Left lung (tissue), 10 donors: Measurements from ENCODE around the gene AOPEP. TPM values are rescaled to one million over a fixed set of nuclear protein-coding genes. Genes with fewer than 3 reads are reported as not detected.

ENCODE experiments used
- ATAC-seq: fragments of 200-7000 bp; cut with Tn5 transposase; one replicate; pipeline ENCODE4 v1.9.1; 2020; ENCODE audit warnings: moderate library complexity
- DNase-seq, 4 donors: peaks; one replicate each; pipeline ENCODE4 v3.0.0-alpha.2; 2013 to 2020
- H3K27ac ChIP-seq, 2 donors: fragments of 200-600 bp; sonication (generic) in 1 of 2; one replicate each; pipeline versions ENCODE4 v1.5.0 to v1.8.0; 2020 to 2021
- H3K27me3 ChIP-seq, 2 donors: fragments of 200-600 bp; sonication (generic) in 1 of 2; one replicate each; pipeline versions ENCODE4 v1.5.0 to v1.8.0; 2020 to 2021
- H3K36me3 ChIP-seq, 2 donors: fragments of 200-600 bp; sonication (generic) in 1 of 2; one replicate each; pipeline versions ENCODE4 v1.5.0 to v1.8.0; 2020 to 2021
- H3K4me1 ChIP-seq, 2 donors: fragments of 200-600 bp; one replicate each; pipeline ENCODE4 v1.8.0; 2021
- H3K4me3 ChIP-seq, 2 donors: fragments of 200-600 bp; sonication (generic) in 1 of 2; one replicate each; pipeline versions ENCODE4 v1.5.0 to v1.8.0; 2020 to 2021; ENCODE audit warnings: mild to moderate bottlenecking in 1 of 2
- H3K9me3 ChIP-seq, 2 donors: fragments of 200-600 bp; sonication (generic) in 1 of 2; one replicate each; pipeline versions ENCODE4 v1.5.0 to v1.8.0; 2020 to 2021
- intact Hi-C, 2 donors: fragments of 100-400 bp; cut with DNase I; formaldehyde crosslinking; loops; one replicate each; pipeline versions ENCODE4 v1.11.2 to v1.14.2; 2022
- polyA plus RNA-seq, 6 donors: library from polyadenylated mRNA; unstranded; fragments of 120-200 nt; gene quantifications; one replicate each; pipeline ENCODE4 v1.2.1, GENCODE V29; 2013; ENCODE audit not compliant: insufficient read length in 6 of 6
- total RNA-seq, 2 donors: library from RNA; stranded (reverse); fragmentation: NEBNext Ultra II Directional; extraction: Animal tissue kit (Norgen Biotek cat#: 25700); gene quantifications; one replicate each; pipeline ENCODE4 v1.2.1, GENCODE V29; 2021
- TF ChIP-seq, protein P1 (sequence below), 2 donors: fragments of 200-600 bp; sonication (generic) in 1 of 2; IDR thresholded peaks; one replicate each; pipeline versions ENCODE4 v1.5.0 to v1.8.0; 2021; ENCODE audit warnings: antibody characterized with exemption in 2 of 2
- donor health status: DM: no; HTN: yes; CAD: no.
- donor health status: DM: no; HTN: no; CAD: no.

The AOPEP gene
- total and polyA plus RNA-seq, 8 donors: 32.5 to 83.2 (median 39.9) TPM

DNA sequence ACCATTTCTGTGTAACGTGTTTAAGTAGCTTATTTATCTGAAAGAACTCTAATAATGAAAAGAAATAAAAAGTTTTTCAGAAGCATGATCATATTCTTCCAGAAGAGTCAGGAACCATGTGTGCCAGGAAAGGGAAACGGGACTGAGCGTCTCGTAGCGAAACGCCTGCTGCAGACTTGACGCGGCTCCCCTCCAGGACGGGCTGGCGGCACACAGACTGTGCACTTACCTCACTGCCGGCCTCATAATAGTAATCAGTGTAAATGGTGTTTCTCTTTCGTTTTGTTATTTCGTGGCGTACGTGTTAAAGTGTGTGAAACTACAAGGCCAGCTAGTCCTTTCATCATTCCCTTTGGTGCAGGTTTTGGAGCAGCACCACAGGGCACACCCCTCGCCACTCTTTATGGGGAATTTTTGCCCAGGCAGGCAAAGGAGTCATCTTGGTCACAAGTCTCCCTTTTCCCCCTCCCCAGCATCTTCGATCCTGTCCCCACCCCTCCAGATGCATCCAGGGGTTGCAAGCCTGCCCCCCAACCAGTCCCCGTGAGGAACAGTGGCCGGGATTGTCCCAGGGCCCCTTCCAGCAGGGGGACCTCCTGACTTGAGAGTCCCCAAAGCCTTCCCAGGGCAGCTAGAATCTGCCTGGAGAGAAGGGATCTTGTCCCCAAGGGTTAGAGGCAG lies 357.9 kb downstream of the AOPEP start:
- Histone ChIP-seq H3K4me1 (peaks cover 0 to 7% of the 10 kb centered on the region in 2 donors), H3K4me3 (no peak overlapping the region), H3K27me3 (no peaks in the 10 kb centered on the region), H3K9me3 (no peaks in the 10 kb centered on the region), H3K27ac (no peak overlapping the region), H3K36me3 (peaks cover 0 to 74% of the 10 kb centered on the region in 2 donors)
- DNase-seq: no peak
- ATAC-seq: no peak
- TF ChIP-seq, protein P1, sequence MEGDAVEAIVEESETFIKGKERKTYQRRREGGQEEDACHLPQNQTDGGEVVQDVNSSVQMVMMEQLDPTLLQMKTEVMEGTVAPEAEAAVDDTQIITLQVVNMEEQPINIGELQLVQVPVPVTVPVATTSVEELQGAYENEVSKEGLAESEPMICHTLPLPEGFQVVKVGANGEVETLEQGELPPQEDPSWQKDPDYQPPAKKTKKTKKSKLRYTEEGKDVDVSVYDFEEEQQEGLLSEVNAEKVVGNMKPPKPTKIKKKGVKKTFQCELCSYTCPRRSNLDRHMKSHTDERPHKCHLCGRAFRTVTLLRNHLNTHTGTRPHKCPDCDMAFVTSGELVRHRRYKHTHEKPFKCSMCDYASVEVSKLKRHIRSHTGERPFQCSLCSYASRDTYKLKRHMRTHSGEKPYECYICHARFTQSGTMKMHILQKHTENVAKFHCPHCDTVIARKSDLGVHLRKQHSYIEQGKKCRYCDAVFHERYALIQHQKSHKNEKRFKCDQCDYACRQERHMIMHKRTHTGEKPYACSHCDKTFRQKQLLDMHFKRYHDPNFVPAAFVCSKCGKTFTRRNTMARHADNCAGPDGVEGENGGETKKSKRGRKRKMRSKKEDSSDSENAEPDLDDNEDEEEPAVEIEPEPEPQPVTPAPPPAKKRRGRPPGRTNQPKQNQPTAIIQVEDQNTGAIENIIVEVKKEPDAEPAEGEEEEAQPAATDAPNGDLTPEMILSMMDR (IDR thresholded peaks at IDR 0.05): no peak
- intact Hi-C loops: no loop called here

DNA sequence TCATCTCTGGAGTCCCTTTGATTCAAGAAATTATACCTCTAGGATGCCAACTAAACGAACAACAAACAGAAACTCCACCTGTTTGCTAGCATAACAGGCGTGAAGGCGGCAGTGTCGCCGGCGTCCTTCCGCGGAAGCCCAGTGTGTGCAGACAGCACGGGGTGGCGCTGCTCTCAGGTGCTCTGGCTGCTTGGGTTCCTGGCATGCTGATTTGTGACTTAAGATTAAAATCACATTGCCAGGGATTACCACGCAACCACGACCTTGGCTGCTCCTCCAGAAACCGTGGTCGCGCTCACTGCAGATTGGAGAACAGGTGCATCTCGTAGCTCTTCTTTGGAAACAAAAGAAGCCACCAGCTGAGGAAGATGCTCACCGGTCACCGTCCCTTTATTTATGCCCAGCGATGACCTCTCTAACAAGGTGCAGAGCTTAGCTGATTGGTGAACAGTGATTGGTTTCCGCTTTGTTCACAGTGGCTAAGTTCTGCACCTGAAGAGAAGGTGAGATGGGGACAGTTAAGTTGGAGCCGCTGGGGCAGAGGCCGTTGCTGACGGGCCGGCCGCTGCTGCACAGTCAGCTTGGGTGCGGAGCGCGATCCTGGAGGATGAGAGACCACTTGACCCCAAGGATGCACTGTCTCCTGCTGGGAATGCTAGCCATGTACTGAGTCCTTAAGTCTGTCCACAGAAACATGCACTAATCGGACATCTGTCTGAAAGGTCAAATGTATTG lies 358.7 kb downstream of the AOPEP start:
- H3K4me3 ChIP-seq: no peak overlapping the region
- H3K9me3 ChIP-seq: no peaks in the 10 kb centered on the region
- DNase-seq (no peak), ATAC-seq (no peak)
- no peaks in the 10 kb centered on the region for H3K27me3 ChIP-seq
- peaks cover 0 to 79% of the 10 kb centered on the region in 2 donors for H3K36me3 ChIP-seq
- TF ChIP-seq, protein P1 (IDR thresholded peaks at IDR 0.05): no peak
- no peak overlapping the region for H3K27ac ChIP-seq
- intact Hi-C loops: no loop called here
- peaks cover 5 to 8% of the 10 kb centered on the region in 2 donors for H3K4me1 ChIP-seq

DNA sequence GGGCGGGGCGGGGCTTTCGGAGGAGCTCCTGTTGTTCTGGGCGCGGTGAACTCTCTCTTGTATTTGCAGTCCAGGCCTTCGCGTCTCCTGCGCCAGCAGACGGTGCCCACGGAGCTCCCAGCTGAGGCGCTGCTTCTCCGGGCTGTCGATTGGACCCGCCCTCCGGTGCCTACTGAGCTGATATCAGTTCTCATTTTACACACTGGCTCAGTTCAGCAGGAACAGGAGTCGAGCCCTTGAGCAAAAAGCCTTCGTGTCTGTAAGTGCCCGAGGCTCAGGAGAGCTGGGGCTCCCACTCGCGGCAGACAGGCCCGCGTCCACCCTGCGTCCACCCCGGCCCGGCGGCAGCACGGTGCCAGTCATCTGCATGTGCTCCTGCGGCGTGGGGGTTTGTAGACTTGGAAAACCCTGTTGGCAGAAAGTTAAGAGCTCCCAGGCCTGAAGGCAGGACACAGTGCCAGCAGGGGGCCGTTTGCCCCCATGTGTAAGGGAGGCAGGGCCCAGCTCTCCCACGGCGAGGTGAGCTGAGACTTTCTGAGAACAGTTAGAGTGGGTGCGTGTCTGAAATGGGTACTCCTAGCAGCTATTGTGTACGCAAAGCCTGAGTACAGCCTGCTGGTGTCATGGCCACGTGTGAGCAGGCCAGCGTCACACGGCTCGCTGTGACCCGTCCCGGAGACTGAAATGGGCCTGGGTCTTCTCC lies 359.5 kb downstream of the AOPEP start:
- TF ChIP-seq, protein P1 (IDR thresholded peaks at IDR 0.05): no peak
- Histone ChIP-seq H3K27me3 (no peaks in the 10 kb centered on the region), H3K9me3 (no peaks in the 10 kb centered on the region), H3K27ac (no peak overlapping the region), H3K4me3 (no peak overlapping the region), H3K4me1 (peaks cover 13 to 16% of the 10 kb centered on the region in 2 donors), H3K36me3 (peaks cover 0 to 71% of the 10 kb centered on the region in 2 donors)
- intact Hi-C loops: no loop called here
- DNase-seq: peak in 1 of 4 donors; percentile 76
- ATAC-seq: no peak

DNA sequence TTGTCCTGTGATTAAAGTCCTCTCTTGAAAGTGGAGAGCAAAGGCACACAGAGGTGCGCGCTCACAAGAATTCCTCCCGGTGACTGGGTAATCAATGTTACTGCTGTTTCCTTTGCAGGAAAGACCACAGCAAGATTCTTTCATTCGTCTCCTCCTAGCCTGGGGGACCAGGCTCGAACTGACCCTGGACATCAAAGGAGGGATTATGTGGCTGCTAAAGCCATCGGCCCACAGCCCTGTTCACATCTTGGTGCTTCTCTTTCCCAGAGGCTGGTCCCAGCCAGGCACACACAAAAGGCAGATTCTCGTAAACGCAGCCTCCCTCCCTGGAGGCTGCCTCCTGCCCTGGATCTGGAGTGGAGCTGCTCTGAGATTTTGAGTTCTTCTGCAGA lies 360.1 kb downstream of the AOPEP start:
- no peaks in the 10 kb centered on the region for H3K27me3 ChIP-seq
- H3K4me3 ChIP-seq: no peak overlapping the region
- H3K36me3 ChIP-seq: peaks cover 0 to 66% of the 10 kb centered on the region in 2 donors
- ATAC-seq: no peak
- H3K4me1 ChIP-seq: peaks cover 18 to 21% of the 10 kb centered on the region in 2 donors
- no peak overlapping the region for H3K27ac ChIP-seq
- intact Hi-C loops: no loop called here
- DNase-seq: no peak
- TF ChIP-seq, protein P1 (IDR thresholded peaks at IDR 0.05): no peak
- H3K9me3 ChIP-seq: no peaks in the 10 kb centered on the region
